Pons (tissue), 1 donor: ENCODE measurements around the gene DLG2.

Experiments used
- DNase-seq: peaks from one replicate; pipeline ENCODE4 v3.0.0-alpha.2; 2016; ENCODE audit warnings: low spot score

Gene DLG2

GRCh38 chr11:84012171-84012826, 1614.8 kb downstream of the DLG2 start:
- peak; percentile 57 for DNase-seq

- no peak for DNase-seq
These were observed 1624.0 kb downstream of the DLG2 start for GRCh38 chr11:84003181-84003580.

- no peak for DNase-seq
These were observed 1628.2 kb downstream of the DLG2 start for GRCh38 chr11:83998921-83999320.

DNA sequence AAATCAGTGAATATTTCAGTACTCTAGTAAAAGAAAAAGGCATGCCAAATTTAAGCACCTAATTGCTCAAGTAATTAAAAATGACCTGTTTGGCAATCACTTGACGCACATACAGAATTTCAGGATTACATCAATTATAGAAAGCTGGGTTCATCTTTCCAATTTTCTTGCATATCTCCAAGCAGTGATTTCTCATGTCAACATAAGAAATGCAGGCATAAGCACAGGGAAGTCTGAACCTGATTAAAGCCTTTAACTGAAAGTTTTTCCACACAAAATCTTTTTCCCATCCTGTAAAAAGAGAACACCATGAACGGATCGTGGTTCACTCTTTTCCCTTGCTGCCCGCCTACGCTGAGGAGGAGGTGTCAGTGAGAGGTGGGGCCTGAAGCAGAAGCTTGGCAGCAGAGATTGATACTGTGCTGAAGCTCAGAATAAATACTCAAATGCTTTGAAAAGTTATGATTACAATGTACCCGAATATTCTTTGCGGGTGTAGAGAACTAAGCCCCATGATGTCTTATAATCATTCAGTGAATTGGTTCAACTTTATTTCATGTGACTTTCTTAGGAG, 1636.9 kb downstream of the DLG2 start:
- DNase-seq: no peak

DNA sequence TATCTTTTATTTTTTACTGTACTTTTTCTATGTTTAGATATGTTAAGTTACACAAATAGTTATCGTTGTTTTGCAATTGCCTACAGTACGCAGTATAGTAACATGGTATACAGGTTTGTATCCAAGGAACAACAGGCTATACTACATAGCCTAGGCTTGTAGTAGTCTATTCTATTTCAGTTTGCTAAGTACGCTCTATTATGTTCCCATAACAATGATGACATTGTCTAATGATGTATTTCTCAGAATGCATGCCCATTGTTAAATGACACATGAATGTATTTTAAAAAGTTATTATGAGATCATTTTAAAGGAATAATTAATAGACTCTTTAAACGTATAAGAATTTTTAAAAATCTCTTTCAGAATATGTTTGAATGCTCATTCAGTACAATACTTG, 1644.3 kb downstream of the DLG2 start:
- DNase-seq: peak; percentile 79

DNA sequence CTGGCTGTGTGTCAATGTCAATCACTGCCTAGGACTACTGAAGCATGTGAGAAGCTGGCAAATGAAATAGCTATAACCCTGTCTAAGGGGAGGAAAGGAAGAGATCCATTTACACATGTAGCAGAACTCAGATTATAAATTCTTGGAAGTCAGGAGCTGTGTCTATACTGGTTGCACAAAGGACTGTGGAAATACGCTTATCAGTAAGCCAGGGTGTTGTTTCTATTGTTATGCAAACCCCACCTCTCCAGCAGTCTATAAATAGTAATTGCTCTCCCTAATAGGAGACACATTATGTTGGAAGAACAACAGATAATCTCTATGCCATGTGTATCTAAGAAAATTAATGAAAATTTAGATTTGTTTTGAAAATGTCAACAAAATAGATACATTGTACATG, 1647.6 kb downstream of the DLG2 start:
- no peak for DNase-seq

DNA sequence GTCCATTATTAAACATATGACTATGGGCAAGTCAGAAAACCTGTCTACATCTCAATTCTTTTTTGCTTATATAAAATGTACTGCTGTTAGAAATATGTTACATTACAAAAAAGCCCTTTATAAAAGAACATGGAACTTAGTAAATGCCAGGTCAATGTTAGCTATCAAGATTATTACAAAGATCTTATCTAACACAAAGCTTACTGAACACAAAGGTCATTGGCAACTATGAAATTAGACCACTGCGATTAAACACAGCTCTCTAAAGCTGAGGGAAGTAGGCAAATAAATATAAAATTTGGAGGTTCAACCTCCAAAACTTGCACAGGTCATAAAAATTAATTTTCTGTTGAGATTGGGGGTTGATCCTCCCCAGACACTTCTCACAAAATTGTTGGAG, 1648.2 kb downstream of the DLG2 start:
- no peak for DNase-seq

GRCh38 chr11:83976086-83976485, 1651.1 kb downstream of the DLG2 start:
- no peak for DNase-seq

GRCh38 chr11:83972536-83972935, 1654.6 kb downstream of the DLG2 start:
- DNase-seq: peak; percentile 72

- peak; percentile 81 for DNase-seq
These were observed 1656.1 kb downstream of the DLG2 start for GRCh38 chr11:83971063-83971462.

GRCh38 chr11:83970061-83970671, 1657.0 kb downstream of the DLG2 start:
- peak; percentile 74 for DNase-seq

- DNase-seq: no peak
These were observed 1669.9 kb downstream of the DLG2 start for GRCh38 chr11:83957038-83957900.

- no peak for DNase-seq
These were observed 1670.9 kb downstream of the DLG2 start for GRCh38 chr11:83956119-83956697.

DNA sequence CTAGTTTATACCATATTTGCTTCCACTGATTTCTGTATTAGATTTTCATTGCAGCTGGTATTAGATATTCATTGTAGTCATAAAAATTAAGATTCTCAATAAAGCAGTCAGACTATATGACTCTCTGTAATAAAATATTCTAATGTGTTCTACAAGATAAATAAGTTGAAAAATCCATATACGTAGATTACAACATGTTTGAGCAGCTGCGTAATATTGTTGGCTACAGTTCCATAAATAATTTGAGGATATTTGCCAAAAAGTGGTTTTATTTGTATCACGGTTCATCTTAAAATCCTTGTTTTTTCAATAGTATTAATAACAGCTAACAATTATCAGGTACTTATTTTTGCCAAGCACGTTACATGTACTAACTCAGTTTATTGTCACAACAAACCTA, 1672.4 kb downstream of the DLG2 start:
- no peak for DNase-seq

GRCh38 chr11:83951521-83951920, 1675.6 kb downstream of the DLG2 start:
- DNase-seq: no peak

GRCh38 chr11:83948200-83948599, 1678.9 kb downstream of the DLG2 start:
- DNase-seq: no peak

DNA sequence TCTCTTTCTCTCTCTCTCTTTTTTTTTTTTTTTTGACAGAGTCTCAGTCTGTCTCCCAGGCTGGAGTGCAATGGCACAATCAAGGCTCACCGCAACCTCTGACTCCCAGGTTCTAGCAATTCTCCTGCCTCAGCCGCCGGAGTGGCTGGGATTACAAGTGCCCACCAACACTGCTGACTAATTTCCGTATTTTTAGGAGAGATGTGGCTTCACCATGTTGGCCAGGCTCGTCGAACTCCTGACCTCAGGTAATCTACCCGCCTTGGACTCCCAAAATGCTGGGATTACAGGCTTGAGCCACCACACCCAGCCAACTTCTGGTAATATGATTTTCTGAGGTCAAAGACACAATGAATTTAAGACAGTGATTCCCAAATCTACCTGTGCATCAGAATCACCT, 1681.2 kb downstream of the DLG2 start:
- no peak for DNase-seq

GRCh38 chr11:83941050-83941449, 1686.1 kb downstream of the DLG2 start:
- no peak for DNase-seq

DNA sequence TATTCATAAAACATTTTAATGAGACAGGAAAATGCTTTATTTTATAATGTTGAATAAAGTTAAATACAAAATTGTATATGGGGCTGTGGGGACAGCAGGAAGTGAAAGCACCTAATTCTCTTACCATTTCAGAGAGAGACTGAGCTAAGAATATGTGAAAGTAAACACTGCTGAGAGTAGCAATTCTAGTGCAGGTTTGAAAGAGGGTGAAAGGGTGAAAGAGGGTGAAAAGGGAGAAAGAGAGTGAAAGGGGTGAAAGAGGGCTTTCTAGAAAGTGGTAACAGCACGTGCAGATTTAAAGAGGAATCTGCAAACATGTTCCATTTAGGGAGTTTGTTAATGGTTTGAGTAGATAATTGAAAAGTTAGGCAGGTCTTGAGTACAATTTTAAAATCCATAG, 1689.0 kb downstream of the DLG2 start:
- no peak for DNase-seq

DNA sequence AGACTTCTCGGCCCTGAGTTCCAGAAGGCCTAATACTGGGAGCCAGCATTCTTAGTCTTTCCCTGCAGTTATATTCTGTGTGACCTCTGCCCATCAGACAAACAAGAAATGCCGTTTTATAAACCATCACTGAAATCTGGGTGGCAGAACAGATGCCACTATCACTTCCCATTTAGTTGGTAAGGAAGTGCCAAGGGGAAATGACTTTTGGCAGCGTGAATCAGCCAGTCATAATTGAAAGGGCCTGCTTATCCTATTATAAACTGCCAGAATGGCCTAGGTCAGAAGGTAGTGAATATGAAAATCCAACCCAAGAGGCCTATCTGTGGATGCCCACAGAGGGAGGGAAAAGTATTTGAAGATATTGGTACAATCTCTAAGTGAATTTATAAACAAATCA, 1694.1 kb downstream of the DLG2 start:
- no peak for DNase-seq

GRCh38 chr11:83927422-83927821, 1699.7 kb downstream of the DLG2 start:
- no peak for DNase-seq

DNA sequence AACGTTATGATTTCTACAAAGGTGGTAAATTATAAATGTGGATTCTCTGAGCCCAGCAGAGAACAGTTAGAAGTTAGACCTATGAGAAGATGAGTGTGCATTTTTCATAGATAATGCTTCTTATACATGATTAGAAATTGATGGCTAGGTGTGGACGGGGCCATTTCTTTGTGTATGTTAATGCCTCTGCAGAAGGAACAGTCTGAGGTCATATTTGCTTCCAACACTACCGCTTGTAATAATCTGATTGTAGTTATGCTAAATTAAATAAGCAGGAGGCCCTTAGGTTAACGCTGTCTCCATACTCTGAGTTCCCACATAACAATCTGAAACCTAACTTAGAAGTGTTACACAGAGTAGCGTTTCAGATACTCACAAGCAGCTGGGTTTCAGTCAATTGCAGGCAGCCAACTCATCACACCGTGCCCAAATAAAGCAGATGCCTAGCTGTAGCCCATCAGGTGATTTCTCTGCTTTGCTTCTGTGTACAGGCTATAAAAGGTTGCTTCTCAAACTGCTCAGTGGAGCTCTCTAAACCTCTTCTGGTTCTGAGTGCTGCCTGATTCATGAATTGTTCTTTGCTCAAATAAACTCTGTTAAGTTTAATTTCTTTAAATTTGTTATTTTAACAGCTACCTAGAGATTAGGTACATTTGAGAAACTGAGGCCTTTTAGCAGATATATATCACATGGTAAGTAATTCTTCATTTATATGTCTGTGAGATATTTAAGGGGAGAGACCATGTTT, 1702.2 kb downstream of the DLG2 start:
- DNase-seq: no peak
